MCF 10A (cell line): ENCODE data around the gene USP50. TPM values are rescaled to one million over a fixed set of nuclear protein-coding genes. Genes with fewer than 3 reads are reported as not detected.
A peak's percentile ranks its signal among the peaks of the same experiment; 100 is the strongest.

Experiments used
- BruUV-seq: library from RNA; stranded (reverse); fragments of 400-500 nt; replicated peaks from 2 replicates; lab custom pipeline; 2021; lab: Mats Ljungman, UMichigan
- CTCF ChIA-PET: fragments of 300-600 bp; sonication (Branson Sonifier 250); formaldehyde crosslinking; extraction: SDS; loops from one replicate; lab custom pipeline; 2021; ENCODE audit warnings: antibody characterized with exemption, inconsistent platforms; lab: Yijun Ruan, JAX
- POLR2A ChIA-PET: fragments of 300-600, 350-650 bp; sonication (Branson Sonifier 250); formaldehyde crosslinking; extraction: SDS; loops from one replicate; lab custom pipeline; 2020; ENCODE audit warnings: antibody characterized with exemption, inconsistent platforms; lab: Yijun Ruan, JAX
- DNase-seq: peaks from one replicate; pipeline ENCODE4 v3.0.0-alpha.2; 2018; ENCODE audit not compliant: unreplicated experiment
- H3K27ac Mint-ChIP-seq: one replicate; pipeline ENCODE4 v1.8.0; 2022; ENCODE audit warnings: mild to moderate bottlenecking, low read depth, mixed read lengths; ENCODE audit not compliant: unreplicated experiment
- H3K27me3 Mint-ChIP-seq: one replicate; pipeline ENCODE4 v1.8.0; 2022; ENCODE audit warnings: mixed read lengths; ENCODE audit not compliant: insufficient read depth, unreplicated experiment
- H3K36me3 Mint-ChIP-seq: one replicate; pipeline ENCODE4 v1.8.0; 2022; ENCODE audit warnings: mild to moderate bottlenecking, moderate library complexity, mixed read lengths; ENCODE audit not compliant: insufficient read depth, unreplicated experiment
- H3K4me1 Mint-ChIP-seq: one replicate; pipeline ENCODE4 v1.8.0; 2022; ENCODE audit warnings: mixed read lengths; ENCODE audit not compliant: insufficient read depth, unreplicated experiment
- H3K4me3 Mint-ChIP-seq: one replicate; pipeline ENCODE4 v1.8.0; 2022; ENCODE audit warnings: mild to moderate bottlenecking, moderate library complexity, mixed read lengths; ENCODE audit not compliant: unreplicated experiment
- H3K9me3 Mint-ChIP-seq: one replicate; pipeline ENCODE4 v1.8.0; 2022; ENCODE audit warnings: mixed read lengths; ENCODE audit not compliant: unreplicated experiment
- intact Hi-C: fragments of 100-400 bp; cut with micrococcal nuclease; formaldehyde crosslinking; loops from 2 replicates; pipeline ENCODE4 v1.14.1; 2022
- total RNA-seq: library from RNA; stranded (reverse); gene quantifications from 2 replicates; pipeline ENCODE4 v1.2.3, GENCODE V29; 2022
- TF ChIP-seq, protein P1 (sequence below): fragments of 200-600 bp; IDR thresholded peaks from one replicate; pipeline ENCODE4 v1.8.0; 2022; ENCODE audit warnings: antibody characterized with exemption, mild to moderate bottlenecking; ENCODE audit not compliant: unreplicated experiment

Gene USP50
- total RNA-seq, 1 experiment from 2014 or later, result not detected

DNA sequence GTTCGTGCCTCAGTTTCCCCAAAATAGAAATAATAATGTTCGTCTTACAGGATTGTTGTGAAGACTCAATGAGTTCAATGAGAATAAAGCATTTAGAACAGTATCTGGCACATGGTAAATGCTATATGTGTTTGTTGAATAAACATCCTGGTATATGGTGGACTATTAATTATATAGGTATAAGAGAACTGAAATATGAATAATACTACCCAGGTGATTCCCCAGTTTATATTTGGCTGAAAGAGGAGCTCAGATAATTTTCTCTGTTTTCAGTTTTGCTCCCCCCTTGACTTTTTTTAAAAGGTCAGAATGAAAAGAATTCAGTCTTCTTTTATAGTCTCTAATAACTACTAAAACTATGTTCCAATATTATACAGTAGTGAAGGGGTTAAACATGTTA lies 75.4 kb downstream of the USP50 start:
- no peak for DNase-seq
- no peaks in the 10 kb centered on the region for H3K9me3 Mint-ChIP-seq
- peaks cover 70% of the 10 kb centered on the region for H3K36me3 Mint-ChIP-seq
- BruUV-seq, result no TSS peak
- no peaks in the 10 kb centered on the region for H3K27me3 Mint-ChIP-seq
- ChIA-PET POLR2A (no interaction called here), CTCF (interaction anchor here (0.5 to 0.6 kb wide), 3 partner anchors 473 to 932 kb away, joined by 3 to 4 read pairs (median 3); no protein-coding TSS in a partner anchor)
- intact Hi-C loops, result no loop called here
- TF ChIP-seq, protein P1, sequence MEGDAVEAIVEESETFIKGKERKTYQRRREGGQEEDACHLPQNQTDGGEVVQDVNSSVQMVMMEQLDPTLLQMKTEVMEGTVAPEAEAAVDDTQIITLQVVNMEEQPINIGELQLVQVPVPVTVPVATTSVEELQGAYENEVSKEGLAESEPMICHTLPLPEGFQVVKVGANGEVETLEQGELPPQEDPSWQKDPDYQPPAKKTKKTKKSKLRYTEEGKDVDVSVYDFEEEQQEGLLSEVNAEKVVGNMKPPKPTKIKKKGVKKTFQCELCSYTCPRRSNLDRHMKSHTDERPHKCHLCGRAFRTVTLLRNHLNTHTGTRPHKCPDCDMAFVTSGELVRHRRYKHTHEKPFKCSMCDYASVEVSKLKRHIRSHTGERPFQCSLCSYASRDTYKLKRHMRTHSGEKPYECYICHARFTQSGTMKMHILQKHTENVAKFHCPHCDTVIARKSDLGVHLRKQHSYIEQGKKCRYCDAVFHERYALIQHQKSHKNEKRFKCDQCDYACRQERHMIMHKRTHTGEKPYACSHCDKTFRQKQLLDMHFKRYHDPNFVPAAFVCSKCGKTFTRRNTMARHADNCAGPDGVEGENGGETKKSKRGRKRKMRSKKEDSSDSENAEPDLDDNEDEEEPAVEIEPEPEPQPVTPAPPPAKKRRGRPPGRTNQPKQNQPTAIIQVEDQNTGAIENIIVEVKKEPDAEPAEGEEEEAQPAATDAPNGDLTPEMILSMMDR, result no peak
- H3K4me3 Mint-ChIP-seq, result no peak overlapping the region
- no peaks in the 10 kb centered on the region for H3K4me1 Mint-ChIP-seq
- no peak overlapping the region for H3K27ac Mint-ChIP-seq

DNA sequence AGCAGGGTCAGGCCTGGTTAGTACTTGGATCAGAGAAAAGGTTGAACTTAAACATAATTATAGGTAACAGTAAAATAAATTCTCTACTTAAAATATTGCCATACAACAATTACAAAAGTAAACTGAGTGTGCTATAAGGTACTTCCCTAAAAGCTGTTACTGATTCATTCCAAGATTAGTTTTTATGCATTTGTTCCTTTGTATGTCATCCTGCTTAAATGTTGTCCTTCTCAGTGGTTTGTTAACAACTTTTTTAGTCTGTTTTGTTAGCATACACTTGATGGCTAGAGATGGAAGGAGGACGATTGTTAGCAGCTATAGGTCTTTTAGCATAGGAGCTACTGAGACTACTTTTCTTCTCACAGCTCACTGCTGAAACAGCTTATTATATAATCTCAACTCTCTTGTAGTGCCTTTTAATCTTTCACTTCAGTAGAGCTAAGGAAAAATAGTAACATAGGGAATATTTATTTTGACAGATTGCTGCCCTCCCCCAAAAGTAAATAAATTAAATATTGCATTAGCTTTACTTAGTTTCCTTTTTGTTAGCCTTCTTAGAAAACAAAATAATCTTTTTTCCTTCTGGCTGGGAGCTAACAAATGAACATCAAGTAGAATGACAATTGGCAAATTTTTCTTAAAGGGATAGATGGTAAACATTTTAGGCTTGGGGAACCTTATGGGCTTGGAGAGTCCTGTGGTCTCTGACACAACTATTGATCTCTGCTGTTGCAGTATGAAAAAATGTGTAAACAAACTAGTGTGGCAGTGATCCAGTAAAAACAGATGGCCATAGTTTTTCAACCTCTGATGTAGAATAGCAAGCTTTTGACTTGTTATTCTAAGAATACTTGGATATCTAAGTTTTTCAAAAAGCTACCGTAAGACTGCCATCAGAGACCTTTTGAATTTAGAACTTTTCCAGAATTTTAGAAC lies 82.8 kb downstream of the USP50 start:
- BruUV-seq, result no TSS peak
- ChIA-PET POLR2A (no interaction called here), CTCF (interaction anchor here (0.5 kb wide), 1 partner anchor 698 kb away, joined by 3 read pairs; no protein-coding TSS in a partner anchor)
- H3K4me1 Mint-ChIP-seq, result no peaks in the 10 kb centered on the region
- peak; percentile 6 for DNase-seq
- TF ChIP-seq, protein P1, result no peak
- no peak overlapping the region for H3K4me3 Mint-ChIP-seq
- H3K27ac Mint-ChIP-seq, result peak overlapping the region; percentile 54
- H3K36me3 Mint-ChIP-seq, result peaks cover 89% of the 10 kb centered on the region
- H3K27me3 Mint-ChIP-seq, result no peaks in the 10 kb centered on the region
- H3K9me3 Mint-ChIP-seq, result no peaks in the 10 kb centered on the region
- intact Hi-C loops, result no loop called here

DNA sequence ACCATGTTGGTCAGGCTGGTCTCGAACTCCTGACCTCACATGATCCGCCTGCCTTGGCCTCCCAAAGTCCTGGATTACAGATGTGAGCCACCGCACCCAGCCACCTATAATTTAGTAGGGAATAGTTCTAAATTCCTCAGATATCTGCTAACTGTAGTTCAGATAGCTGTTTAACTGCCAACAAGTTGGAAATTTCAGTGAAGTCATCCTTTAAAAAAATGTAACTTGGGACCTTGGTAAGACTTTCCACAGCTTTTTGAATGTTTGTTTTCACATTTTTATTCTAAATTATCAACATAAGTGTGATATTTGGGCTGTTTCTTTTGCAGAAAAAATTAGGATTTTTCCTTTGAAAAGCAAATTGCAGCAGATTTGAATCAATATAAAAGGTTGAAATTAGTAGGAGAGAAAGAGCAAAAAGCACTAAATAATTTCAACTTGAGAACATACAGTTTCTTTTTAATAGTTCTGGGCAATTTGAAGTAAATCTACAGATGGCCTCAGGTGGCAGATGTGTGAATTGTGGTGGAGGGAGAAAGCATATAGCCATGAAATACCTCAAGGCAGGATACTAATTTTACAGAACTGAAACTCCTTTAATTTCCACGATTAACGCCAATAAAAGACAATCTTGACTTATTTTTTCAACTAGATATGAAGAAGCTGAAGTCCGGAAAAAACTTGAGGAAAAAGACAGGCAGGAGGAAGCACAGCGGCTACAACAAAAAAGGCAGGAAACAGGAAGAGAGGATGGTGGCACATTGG lies 87.9 kb downstream of the USP50 start:
- H3K27ac Mint-ChIP-seq, result peak overlapping the region; percentile 63

More for the DNA sequence above, 87.9 kb downstream of the USP50 start:
- no peak overlapping the region for H3K4me3 Mint-ChIP-seq
- no peaks in the 10 kb centered on the region for H3K9me3 Mint-ChIP-seq
- no peaks in the 10 kb centered on the region for H3K27me3 Mint-ChIP-seq
- CTCF ChIA-PET, result interaction anchor here (0.7 to 1.6 kb wide), 2 partner anchors 21 to 946 kb away, joined by 4 to 6 read pairs; no protein-coding TSS in a partner anchor
- POLR2A ChIA-PET, result interaction anchor here (0.6 to 0.7 kb wide), 4 partner anchors 8 to 138 kb away, joined by 3 to 4 read pairs (median 3); partner anchors contain the start of gene GABPB1
- no TSS peak for BruUV-seq
- peaks cover 93% of the 10 kb centered on the region for H3K36me3 Mint-ChIP-seq
- no peaks in the 10 kb centered on the region for H3K4me1 Mint-ChIP-seq
- intact Hi-C loops, result no loop called here
- DNase-seq, result no peak
- TF ChIP-seq, protein P1, result no peak
